DMS 273 (cell line): ENCODE measurements around the gene CCR2.
"Not testable (repeated sequence)": the region's sequence is repeated elsewhere in the genome, so short reads cannot be mapped to it uniquely, and the experiment has no call there.

Experiments
- DNase-seq: peaks from one replicate; lab custom pipeline; 2025; ENCODE audit not compliant: unreplicated experiment; lab: John Stamatoyannopoulos, UW

The CCR2 gene

GRCh38 chr3:46375814-46376213 lies 21.9 kb downstream of the CCR2 start:
- no peak for DNase-seq

DNA sequence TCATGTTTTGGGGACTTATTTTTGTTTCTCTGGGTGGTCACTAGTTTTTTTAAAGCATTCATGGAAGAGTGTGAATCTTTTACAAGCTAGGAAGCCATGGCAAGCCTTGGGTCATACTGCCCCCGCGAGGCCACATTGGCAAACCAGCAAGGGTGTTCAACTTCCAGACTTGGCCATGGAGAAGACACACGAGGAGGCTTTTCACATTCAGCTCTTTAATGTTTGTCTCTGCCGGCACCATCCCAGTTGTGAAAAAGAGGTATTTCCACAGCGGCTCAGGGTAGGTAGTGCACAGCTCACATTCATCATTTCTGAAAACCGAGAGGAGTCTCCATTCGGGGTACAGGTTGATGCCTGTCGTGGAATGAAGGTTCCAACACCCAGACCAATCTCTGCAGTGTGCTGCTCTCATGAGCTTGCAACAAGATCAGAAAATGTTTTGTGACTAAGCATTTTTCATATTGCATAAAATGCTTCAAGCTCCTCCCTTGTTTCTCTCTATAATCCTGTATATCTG lies 24.6 kb downstream of the CCR2 start:
- DNase-seq: peak; percentile 20

DNA sequence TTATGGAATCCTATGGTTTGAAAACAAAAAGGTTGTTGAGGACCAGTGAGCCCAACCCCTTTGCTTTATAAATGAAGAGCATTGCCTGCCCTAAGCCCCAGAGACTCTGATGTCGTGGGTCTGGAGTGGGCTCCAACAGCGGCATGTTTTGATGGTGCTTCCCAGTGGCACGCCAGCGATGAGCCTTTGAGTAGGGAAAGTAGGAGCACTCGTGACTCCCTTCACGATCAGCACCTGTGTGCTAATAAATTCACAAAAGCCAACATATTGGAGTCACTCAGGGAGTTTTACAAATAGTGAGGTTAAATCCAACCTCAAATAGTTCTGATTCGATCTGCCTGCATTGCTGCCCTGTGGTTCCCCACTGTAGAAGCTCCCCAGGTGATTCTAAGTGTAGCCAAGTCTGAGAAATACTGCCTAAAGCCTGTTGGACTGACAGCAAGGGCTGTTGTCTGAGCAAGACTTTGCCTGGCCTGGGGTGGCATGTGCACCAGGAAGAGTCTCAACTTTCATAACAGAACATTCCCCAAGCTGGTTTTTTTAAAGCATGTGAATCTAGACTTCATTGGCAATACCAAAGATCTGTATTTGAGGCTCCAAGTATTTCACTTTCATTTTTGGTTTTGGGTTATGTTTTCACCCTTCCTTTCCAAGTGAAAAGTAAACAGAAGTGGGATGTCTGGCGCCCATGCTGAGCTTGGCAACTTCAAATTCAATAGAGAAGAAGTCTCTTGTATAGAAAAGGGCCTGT lies 26.7 kb downstream of the CCR2 start:
- no peak for DNase-seq

DNA sequence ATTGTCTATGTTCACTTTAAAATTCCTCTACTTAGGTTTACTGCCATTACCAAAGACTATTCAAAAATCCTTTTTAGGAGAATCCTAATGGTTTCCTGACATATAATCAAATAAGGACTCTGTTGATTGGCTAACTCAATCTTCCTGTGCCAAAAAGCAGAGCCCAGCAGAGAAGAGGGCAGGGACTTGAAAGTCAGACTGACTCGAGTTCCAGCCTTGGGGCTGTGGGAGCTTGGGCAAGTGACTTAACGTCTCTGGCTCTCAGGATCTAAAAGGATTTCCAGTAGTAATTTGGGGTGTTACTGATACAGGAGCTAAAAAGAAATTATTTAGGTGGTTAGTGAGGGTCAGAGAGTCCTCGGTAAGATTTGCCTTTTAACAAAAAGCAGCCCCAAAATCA lies 27.7 kb downstream of the CCR2 start:
- DNase-seq: no peak

GRCh38 chr3:46383211-46383950 lies 29.5 kb downstream of the CCR2 start:
- DNase-seq: peak; percentile 30

- DNase-seq: no peak
Measured at GRCh38 chr3:46383951-46384330, 30.0 kb downstream of the CCR2 start.

DNA sequence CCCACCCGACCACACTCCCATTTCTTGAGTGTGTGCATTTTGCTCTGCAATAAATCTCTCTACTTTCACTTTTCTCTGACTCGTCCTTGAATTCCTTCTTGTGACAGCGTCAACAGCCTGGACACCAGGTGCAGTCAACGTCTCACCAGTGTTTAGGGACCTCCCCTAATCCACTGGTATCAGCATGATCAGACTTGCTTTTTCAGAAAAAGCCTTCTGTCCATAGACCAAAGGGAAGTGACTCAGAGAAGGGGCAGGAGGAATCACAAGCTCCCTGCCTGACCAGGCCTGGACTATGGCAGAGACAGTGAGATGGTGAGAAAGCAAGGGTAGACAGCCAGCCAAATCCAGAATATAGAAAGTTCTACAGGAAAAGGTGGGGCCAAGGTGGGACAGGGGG lies 32.3 kb downstream of the CCR2 start:
- DNase-seq: peak; percentile 5

GRCh38 chr3:46388847-46389246 lies 34.9 kb downstream of the CCR2 start:
- not testable (repeated sequence) for DNase-seq

DNA sequence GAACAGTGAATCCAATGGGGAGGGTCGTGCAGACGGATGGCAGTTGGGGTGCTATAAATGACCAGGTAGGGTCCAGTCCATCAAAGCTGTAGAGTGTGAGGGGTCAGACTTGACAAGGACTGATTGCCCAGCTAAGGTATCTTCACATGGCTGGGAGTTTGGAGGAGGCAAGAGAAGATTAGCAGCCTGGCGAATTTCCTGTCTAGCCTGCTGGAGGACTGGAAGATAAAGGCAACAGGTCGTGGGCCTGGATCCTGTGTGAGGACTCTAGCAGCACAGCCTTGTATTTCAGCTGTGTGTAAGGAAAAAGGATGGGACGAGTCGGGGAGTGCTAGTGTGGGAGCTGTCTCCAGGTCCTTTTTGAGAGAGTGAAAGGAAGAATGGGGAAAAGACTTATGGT lies 35.4 kb downstream of the CCR2 start:
- no peak for DNase-seq

DNA sequence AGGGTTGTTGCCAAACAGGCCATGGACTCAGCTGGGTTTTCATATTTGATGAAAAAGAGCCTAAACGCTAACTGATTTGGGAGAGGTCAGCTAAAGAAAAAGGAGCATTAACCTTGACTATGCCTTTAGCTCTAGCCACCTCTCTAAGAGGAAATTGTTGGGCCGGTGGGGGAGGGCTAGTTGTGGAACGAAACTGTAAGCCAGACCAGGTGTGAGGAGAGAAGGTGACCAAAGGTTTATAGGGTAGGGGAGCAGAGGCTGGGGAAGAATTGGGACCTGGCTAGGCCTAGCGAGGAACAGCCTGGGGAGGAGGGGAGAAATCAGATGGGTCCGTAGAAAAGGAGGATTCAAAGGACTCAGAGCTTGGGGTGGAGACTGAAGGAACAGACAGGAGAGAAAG lies 37.6 kb downstream of the CCR2 start:
- not testable (repeated sequence) for DNase-seq

DNA sequence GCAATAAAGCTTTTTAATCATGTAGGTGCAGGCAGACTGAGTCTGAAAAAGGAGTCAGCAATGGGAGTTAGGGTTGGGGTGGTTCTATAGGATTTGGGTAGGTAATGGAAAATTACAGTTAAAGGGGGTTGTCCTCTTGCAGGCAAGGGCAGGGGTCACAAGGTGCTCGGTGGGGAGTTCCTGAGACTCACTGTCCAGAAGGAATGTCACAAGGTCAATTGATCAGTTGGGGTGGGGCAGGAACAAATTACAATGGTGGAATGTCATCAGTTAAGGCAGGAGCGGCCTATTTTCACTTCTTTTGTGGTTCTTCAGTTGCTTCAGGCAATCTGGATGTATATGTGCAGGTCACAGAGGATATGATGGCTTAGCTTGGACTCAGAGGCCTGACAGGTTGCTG lies 39.1 kb downstream of the CCR2 start:
- no peak for DNase-seq

DNA sequence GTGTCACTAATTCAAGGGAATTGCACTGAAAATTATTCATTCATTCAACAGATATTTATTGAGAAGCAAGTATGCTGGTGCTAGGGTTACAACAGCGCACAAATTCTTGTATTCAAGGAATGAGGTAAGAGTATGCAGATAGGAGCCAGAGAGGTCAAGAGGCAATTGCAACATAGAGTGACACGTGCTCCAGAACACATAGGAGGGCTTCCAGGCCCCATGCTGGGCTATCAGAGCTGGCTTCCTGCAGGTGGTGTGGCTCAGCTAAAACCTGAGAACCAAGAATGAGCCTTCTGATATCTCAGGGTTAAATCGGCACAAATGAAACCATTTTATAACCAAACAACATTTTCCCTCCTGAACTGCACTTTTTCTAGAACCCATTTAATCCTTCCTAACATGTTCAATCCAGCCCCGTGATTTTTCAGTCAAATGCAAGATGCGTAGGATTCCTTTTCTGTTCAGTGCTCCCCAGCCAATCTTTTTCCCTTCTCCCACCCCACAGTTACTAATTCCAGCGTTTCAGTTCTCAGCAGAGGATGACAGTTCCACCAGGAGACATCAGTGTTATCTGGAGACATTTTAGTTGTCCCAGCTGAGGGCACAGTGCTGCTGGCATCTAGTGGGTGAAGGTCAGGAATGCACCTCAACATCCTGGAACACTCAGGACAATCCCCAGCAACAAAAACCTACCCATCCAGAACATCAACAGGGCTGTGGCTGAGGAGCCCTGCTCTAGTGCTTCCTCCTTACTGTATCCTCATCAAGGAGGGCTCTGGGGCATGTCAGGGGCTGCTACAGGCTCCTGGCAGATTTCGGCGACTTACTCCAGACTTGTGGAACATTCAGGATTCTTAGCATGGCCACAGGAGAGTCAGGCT lies 39.9 kb downstream of the CCR2 start:
- no peak for DNase-seq

DNA sequence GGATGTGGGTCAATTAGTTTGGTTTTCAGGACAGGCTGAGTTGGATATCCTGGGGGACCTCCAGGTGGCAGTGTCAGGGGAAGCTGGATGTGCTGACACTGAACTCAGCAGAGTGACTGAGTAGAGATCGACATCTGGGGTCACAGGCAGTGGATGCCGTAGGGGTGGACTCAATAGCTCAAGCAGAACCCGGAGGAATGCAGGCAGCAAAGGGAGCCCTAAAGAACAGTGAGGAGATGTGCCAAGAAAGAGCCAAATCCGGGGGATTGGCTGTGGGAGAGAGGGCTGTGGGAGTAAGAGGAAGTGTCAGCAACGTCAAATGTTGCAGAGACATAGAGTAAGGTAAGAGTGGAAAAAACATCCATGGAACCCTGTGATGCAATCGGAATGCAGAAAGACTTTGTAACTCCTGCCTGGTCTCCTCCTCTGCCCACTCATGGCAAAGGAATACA lies 41.3 kb downstream of the CCR2 start:
- no peak for DNase-seq

DNA sequence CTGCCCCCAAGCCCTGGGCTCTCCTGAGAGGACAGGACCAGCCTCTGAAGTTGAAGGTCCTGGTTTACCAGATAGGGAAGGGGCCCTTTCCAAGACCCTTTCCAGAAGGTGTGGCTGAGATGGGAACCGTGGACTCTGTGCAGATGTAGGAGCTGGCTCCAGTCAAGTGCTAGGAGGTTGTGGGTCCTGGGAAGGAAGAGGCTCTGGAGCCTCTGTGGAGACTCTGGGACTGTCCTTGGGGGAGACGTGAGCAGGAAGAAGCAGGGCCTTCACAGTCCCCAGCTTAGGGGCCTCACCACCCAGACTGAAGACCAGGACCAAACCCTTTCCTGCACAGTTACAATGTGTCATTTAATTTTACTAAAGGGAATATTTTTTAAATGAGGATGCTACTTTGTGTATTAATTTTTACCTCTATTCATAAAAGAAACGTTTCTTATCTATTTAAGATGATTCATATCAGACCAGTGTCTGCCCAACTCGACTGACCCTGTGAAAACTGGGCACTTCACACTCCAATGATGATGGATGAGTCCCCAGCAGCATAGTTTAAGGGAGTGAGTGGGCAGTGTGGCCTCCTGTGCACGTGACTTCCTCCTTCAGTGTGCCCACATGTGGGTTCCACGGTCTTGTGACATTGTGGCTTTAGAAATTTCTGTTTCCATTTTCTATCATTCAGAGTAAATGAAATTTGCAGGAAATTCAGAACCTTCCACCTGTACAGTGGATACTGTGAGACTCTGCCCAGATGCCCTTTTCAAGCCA lies 42.0 kb downstream of the CCR2 start:
- DNase-seq: no peak

- no peak for DNase-seq
Measured at GRCh38 chr3:46397111-46397510, 43.2 kb downstream of the CCR2 start.

- DNase-seq: no peak
Measured at GRCh38 chr3:46398186-46398955, 44.5 kb downstream of the CCR2 start.

- no peak for DNase-seq
Measured at GRCh38 chr3:46399098-46399497, 45.2 kb downstream of the CCR2 start.

DNA sequence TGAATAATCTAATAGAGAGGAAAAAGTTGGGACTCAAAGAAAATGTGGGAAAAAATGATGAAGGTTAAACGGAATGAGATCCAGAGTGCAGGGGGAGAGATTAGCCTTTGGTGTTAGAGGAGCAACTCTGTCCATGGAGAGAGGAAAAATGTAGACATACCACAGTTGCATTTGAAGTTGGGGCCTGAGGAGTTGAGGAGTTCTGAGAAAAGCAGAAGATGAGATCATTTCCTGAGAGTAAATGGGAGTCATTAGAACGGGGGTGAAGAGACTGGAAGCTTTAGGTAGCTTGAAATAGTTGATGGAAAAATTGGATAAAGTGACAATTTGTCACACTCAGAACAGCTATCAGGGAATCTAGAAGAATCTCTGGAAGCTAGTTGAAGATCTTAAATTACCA lies 45.6 kb downstream of the CCR2 start:
- DNase-seq: no peak

- no peak for DNase-seq
Measured at GRCh38 chr3:46400000-46400734, 46.3 kb downstream of the CCR2 start.
